Measurements from ENCODE around the gene SMG6. TPM values are rescaled to one million over a fixed set of nuclear protein-coding genes. Genes with fewer than 3 reads are reported as not detected.

The SMG6 gene
- total and polyA plus RNA-seq, 4 donors, result 16.2 to 67.3 (median 31.4) TPM

GRCh38 chr17:2084036-2084765, 219.4 kb downstream of the SMG6 start:
- DNase-seq, result no peak
- intact Hi-C loops (cut with DNase I), result no loop called here
- no peak overlapping the region for H3K4me3 ChIP-seq (ENCODE audit: low read length in 2 of 2)
- H3K9me3 ChIP-seq (ENCODE audit: control insufficient read depth, low read length), result no peaks in the 10 kb centered on the region
- WGBS, 2 donors, result 71 to 82% methylated on average over 8 of the region's 8 CpGs
- peaks cover 0 to 5% of the 10 kb centered on the region in 2 donors for H3K36me3 ChIP-seq (ENCODE audit: control insufficient read depth in 1 of 2, insufficient read depth in 2 of 2, low read length in 1 of 2)
- no peak overlapping the region for H3K27ac ChIP-seq (ENCODE audit: low read depth in 1 of 2, low read length in 2 of 2)
- peak; percentile 58 for ATAC-seq (ENCODE audit: low FRiP score)
- H3K27me3 ChIP-seq (ENCODE audit: control insufficient read depth in 1 of 2, insufficient read depth in 2 of 2, low read length in 1 of 2), result no peaks in the 10 kb centered on the region
- no peaks in the 10 kb centered on the region for H3K4me1 ChIP-seq (ENCODE audit: control insufficient read depth in 1 of 2, insufficient read depth in 2 of 2, low read length in 2 of 2)

- ATAC-seq (ENCODE audit: low FRiP score) (peak; percentile 9), DNase-seq (no peak)
- no peaks in the 10 kb centered on the region for H3K4me1 ChIP-seq (ENCODE audit: control insufficient read depth in 1 of 2, insufficient read depth in 2 of 2, low read length in 2 of 2)
- intact Hi-C loops (cut with DNase I), result no loop called here
- 70 to 71% methylated on average over 7 of the region's 7 CpGs for WGBS, 2 donors
- H3K9me3 ChIP-seq (ENCODE audit: control insufficient read depth, low read length), result no peaks in the 10 kb centered on the region
- H3K27me3 ChIP-seq (ENCODE audit: control insufficient read depth in 1 of 2, insufficient read depth in 2 of 2, low read length in 1 of 2), result no peaks in the 10 kb centered on the region
- peaks cover 0 to 5% of the 10 kb centered on the region in 2 donors for H3K36me3 ChIP-seq (ENCODE audit: control insufficient read depth in 1 of 2, insufficient read depth in 2 of 2, low read length in 1 of 2)
- H3K4me3 ChIP-seq (ENCODE audit: low read length in 2 of 2), result no peak overlapping the region
- no peak overlapping the region for H3K27ac ChIP-seq (ENCODE audit: low read depth in 1 of 2, low read length in 2 of 2)
Measured at GRCh38 chr17:2083613-2084035, 220.0 kb downstream of the SMG6 start.

DNA sequence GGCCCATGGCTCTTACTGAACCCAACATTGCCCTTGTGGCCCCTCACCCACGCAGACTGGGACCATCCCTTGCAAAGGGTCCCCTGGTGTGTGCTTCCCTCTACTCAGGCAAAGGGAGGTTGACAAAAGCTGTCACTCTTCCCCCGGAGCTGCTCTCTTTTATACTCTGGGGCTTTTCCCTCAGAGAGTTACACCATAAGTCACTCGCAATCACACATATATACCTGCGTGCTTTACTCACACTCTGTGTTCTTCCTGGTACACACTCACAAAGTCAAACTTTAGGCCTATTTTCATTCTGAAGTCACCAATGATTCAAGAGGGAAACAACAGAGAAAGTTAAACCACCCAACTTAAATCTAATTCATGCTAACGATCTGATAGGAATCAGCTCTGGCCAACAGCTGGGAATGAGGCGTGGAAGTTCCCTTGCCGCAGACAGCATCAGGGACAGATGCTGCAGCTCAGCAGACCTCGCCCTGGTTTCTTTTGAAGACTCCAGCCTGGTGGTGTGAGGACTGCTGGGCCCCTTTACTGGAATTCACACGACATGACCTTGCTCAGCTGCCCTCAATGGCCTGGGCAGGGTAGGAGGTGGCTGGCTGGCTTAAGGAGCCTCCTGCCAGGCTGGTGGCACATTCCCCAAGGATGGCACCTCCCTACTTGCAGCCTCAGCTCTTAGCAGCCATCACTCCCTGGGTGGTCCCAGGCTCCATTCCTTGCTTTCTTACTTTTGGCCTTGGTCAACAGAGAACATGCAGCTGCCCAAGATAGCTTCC, 221.4 kb downstream of the SMG6 start:
- no peak overlapping the region for H3K4me3 ChIP-seq (ENCODE audit: low read length in 2 of 2)
- H3K9me3 ChIP-seq (ENCODE audit: control insufficient read depth, low read length), result no peaks in the 10 kb centered on the region
- H3K27ac ChIP-seq (ENCODE audit: low read depth in 1 of 2, low read length in 2 of 2), result no peak overlapping the region
- DNase-seq (no peak), ATAC-seq (ENCODE audit: low FRiP score) (no peak)
- 77 to 82% methylated on average over 9 of the region's 9 CpGs for WGBS, 2 donors
- peaks cover 3 to 8% of the 10 kb centered on the region in 2 donors for H3K36me3 ChIP-seq (ENCODE audit: control insufficient read depth in 1 of 2, insufficient read depth in 2 of 2, low read length in 1 of 2)
- H3K4me1 ChIP-seq (ENCODE audit: control insufficient read depth in 1 of 2, insufficient read depth in 2 of 2, low read length in 2 of 2), result no peaks in the 10 kb centered on the region
- intact Hi-C loops (cut with DNase I), result no loop called here
- H3K27me3 ChIP-seq (ENCODE audit: control insufficient read depth in 1 of 2, insufficient read depth in 2 of 2, low read length in 1 of 2), result no peaks in the 10 kb centered on the region

DNA sequence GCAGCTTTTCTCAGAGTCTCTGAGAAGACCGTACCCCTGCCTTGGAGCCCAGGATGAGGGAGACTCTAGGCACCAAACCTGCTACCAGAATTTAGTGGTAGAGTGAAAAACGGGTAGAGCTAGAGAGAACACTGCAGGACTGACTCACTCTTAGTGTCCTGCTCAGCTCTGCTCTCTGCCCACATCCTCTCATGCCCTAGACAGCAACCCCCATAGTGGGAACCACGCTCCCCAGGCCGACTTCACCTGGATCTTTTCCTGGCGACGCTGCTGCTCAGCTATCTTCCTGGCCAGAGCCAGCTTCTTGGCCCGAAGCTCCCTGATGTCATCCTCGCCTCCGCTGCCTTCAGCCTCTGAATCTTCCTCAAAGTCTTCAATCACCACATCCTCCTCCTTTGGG, 222.0 kb downstream of the SMG6 start:
- intact Hi-C loops (cut with DNase I), result no loop called here
- no peak for ATAC-seq (ENCODE audit: low FRiP score)
- Histone ChIP-seq H3K27ac (ENCODE audit: low read depth in 1 of 2, low read length in 2 of 2) (no peak overlapping the region), H3K27me3 (ENCODE audit: control insufficient read depth in 1 of 2, insufficient read depth in 2 of 2, low read length in 1 of 2) (no peaks in the 10 kb centered on the region), H3K4me3 (ENCODE audit: low read length in 2 of 2) (no peak overlapping the region), H3K4me1 (ENCODE audit: control insufficient read depth in 1 of 2, insufficient read depth in 2 of 2, low read length in 2 of 2) (no peaks in the 10 kb centered on the region), H3K9me3 (ENCODE audit: control insufficient read depth, low read length) (no peaks in the 10 kb centered on the region), H3K36me3 (ENCODE audit: control insufficient read depth in 1 of 2, insufficient read depth in 2 of 2, low read length in 1 of 2) (peaks cover 3 to 8% of the 10 kb centered on the region in 2 donors)
- WGBS, 2 donors, result 92 to 94% methylated on average over 9 of the region's 9 CpGs
- DNase-seq, result peak in 1 of 2 donors; percentile 51

DNA sequence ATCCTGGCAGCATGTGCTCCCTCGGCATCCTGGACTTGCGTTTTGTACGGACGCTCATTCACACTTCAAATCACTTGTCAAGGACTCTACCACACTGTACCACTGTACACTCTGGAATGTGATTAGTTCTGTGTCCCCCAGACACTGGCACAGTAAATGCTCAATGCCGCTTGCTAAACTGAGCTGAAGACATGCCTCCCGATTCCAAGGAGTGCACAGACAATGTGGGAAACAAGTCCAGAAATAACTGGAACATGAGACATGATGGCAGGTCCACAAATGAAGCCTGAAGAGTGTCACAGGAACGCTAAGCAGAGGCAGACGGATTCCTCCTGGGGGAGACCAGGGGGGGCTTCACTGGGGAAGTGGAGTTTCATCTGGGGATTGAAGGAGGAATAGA, 226.5 kb downstream of the SMG6 start:
- intact Hi-C loops (cut with DNase I), result no loop called here
- ATAC-seq (ENCODE audit: low FRiP score) (no peak), DNase-seq (no peak)
- Histone ChIP-seq H3K4me3 (ENCODE audit: low read length in 2 of 2) (no peak overlapping the region), H3K4me1 (ENCODE audit: control insufficient read depth in 1 of 2, insufficient read depth in 2 of 2, low read length in 2 of 2) (no peaks in the 10 kb centered on the region), H3K36me3 (ENCODE audit: control insufficient read depth in 1 of 2, insufficient read depth in 2 of 2, low read length in 1 of 2) (peaks cover 3 to 8% of the 10 kb centered on the region in 2 donors), H3K27me3 (ENCODE audit: control insufficient read depth in 1 of 2, insufficient read depth in 2 of 2, low read length in 1 of 2) (no peaks in the 10 kb centered on the region), H3K27ac (ENCODE audit: low read depth in 1 of 2, low read length in 2 of 2) (no peak overlapping the region), H3K9me3 (ENCODE audit: control insufficient read depth, low read length) (no peaks in the 10 kb centered on the region)
- 76 to 80% methylated on average over 8 of the region's 8 CpGs for WGBS, 2 donors

GRCh38 chr17:2076087-2076984, 227.2 kb downstream of the SMG6 start:
- Histone ChIP-seq H3K4me3 (ENCODE audit: low read length in 2 of 2) (no peak overlapping the region), H3K9me3 (ENCODE audit: control insufficient read depth, low read length) (no peaks in the 10 kb centered on the region), H3K4me1 (ENCODE audit: control insufficient read depth in 1 of 2, insufficient read depth in 2 of 2, low read length in 2 of 2) (no peaks in the 10 kb centered on the region), H3K27ac (ENCODE audit: low read depth in 1 of 2, low read length in 2 of 2) (no peak overlapping the region), H3K36me3 (ENCODE audit: control insufficient read depth in 1 of 2, insufficient read depth in 2 of 2, low read length in 1 of 2) (peaks cover 3 to 7% of the 10 kb centered on the region in 2 donors), H3K27me3 (ENCODE audit: control insufficient read depth in 1 of 2, insufficient read depth in 2 of 2, low read length in 1 of 2) (no peaks in the 10 kb centered on the region)
- DNase-seq, result no peak
- ATAC-seq (ENCODE audit: low FRiP score), result no peak
- WGBS, 2 donors, result 72 to 74% methylated on average over 17 of the region's 17 CpGs
- intact Hi-C loops (cut with DNase I), result no loop called here

DNA sequence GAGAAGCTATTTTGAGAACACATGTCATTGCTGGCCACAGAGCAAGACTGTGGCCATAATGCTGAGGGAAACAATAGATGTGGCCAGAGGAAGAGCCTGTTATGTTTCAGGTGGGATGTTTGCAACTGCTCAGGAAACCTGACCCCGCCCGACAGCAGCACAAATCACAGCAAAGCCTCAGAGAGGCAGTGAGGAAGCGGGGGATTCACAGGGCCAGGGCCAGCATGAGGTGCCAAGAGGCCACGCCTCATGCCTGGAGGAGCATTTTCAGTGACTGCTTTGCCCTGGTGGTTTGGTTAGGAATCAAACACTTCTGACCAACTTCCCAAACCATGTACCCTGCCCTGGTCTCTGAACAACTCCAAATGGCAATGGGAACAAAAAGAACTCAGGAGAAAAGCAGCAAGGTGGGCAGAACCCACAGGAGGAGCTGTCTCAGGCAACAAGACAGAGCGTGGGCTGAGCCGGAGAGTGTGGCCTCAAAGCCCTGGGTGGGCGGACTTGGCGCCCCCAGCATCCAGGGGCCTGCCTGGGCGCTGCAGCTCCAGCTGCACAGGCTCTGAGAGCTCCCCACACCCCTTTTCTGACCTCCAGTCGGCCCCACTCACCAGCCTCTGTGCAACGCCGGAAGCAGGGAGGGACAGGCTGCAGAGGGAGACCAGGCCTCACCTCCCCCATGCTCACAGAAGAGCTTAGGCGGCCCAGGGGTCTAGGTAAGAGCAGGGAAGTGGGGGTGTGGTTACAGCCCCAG, 228.1 kb downstream of the SMG6 start:
- Histone ChIP-seq H3K27me3 (ENCODE audit: control insufficient read depth in 1 of 2, insufficient read depth in 2 of 2, low read length in 1 of 2) (no peaks in the 10 kb centered on the region), H3K36me3 (ENCODE audit: control insufficient read depth in 1 of 2, insufficient read depth in 2 of 2, low read length in 1 of 2) (peaks cover 3% of the 10 kb centered on the region in 2 donors), H3K9me3 (ENCODE audit: control insufficient read depth, low read length) (no peaks in the 10 kb centered on the region), H3K27ac (ENCODE audit: low read depth in 1 of 2, low read length in 2 of 2) (no peak overlapping the region), H3K4me1 (ENCODE audit: control insufficient read depth in 1 of 2, insufficient read depth in 2 of 2, low read length in 2 of 2) (no peaks in the 10 kb centered on the region), H3K4me3 (ENCODE audit: low read length in 2 of 2) (no peak overlapping the region)
- ATAC-seq (ENCODE audit: low FRiP score), result peak; percentile 64
- WGBS, 2 donors, result 82 to 84% methylated on average over 13 of the region's 13 CpGs
- intact Hi-C loops (cut with DNase I), result no loop called here
- peak in 1 of 2 donors; percentile 63 for DNase-seq

- ATAC-seq (ENCODE audit: low FRiP score) (no peak), DNase-seq (no peak)
- peaks cover 3% of the 10 kb centered on the region in 2 donors for H3K36me3 ChIP-seq (ENCODE audit: control insufficient read depth in 1 of 2, insufficient read depth in 2 of 2, low read length in 1 of 2)
- 80 to 84% methylated on average over 10 of the region's 10 CpGs for WGBS, 2 donors
- intact Hi-C loops (cut with DNase I), result no loop called here
- H3K4me1 ChIP-seq (ENCODE audit: control insufficient read depth in 1 of 2, insufficient read depth in 2 of 2, low read length in 2 of 2), result no peaks in the 10 kb centered on the region
- H3K4me3 ChIP-seq (ENCODE audit: low read length in 2 of 2), result no peak overlapping the region
- no peak overlapping the region for H3K27ac ChIP-seq (ENCODE audit: low read depth in 1 of 2, low read length in 2 of 2)
- no peaks in the 10 kb centered on the region for H3K27me3 ChIP-seq (ENCODE audit: control insufficient read depth in 1 of 2, insufficient read depth in 2 of 2, low read length in 1 of 2)
- no peaks in the 10 kb centered on the region for H3K9me3 ChIP-seq (ENCODE audit: control insufficient read depth, low read length)
Measured at GRCh38 chr17:2074919-2075318, 228.7 kb downstream of the SMG6 start.

Measured in aorta (tissue), 5 donors.